ENCODE measurements around the gene FRS2.
"Not testable (repeated sequence)": the region's sequence is repeated elsewhere in the genome, so short reads cannot be mapped to it uniquely, and the experiment has no call there.

DNA sequence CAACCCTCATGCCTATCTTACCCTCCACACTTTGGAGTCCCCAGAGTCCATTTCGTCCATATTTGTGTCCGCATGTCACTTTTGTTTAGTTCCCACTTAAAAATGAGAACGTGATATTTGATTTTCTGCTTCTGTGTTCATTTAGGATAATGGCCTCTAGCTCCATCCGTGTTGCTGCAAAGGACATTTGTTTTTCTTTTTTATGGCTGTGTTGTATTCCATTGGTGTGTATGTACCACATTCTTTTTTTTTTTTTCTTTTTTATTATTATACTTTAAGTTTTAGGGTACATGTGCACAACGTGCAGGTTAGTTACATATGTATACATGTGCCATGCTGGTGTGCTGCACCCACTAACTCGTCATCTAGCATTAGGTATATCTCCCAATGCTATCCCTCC, 133.4 kb downstream of the FRS2 start:
- TF ChIP-seq, protein P1, sequence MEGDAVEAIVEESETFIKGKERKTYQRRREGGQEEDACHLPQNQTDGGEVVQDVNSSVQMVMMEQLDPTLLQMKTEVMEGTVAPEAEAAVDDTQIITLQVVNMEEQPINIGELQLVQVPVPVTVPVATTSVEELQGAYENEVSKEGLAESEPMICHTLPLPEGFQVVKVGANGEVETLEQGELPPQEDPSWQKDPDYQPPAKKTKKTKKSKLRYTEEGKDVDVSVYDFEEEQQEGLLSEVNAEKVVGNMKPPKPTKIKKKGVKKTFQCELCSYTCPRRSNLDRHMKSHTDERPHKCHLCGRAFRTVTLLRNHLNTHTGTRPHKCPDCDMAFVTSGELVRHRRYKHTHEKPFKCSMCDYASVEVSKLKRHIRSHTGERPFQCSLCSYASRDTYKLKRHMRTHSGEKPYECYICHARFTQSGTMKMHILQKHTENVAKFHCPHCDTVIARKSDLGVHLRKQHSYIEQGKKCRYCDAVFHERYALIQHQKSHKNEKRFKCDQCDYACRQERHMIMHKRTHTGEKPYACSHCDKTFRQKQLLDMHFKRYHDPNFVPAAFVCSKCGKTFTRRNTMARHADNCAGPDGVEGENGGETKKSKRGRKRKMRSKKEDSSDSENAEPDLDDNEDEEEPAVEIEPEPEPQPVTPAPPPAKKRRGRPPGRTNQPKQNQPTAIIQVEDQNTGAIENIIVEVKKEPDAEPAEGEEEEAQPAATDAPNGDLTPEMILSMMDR (IDR thresholded peaks at IDR 0.05) = not testable (repeated sequence)
- not testable (repeated sequence) for TF ChIP-seq POLR2A (IDR thresholded peaks at IDR 0.05)
